GM19238 (cell line): ENCODE data around the gene POTEI.
"Not testable (repeated sequence)": the region's sequence is repeated elsewhere in the genome, so short reads cannot be mapped to it uniquely, and the experiment has no call there.

Source experiments
- DNase-seq: peaks from one replicate; pipeline ENCODE4 v3.0.0; 2011; ENCODE audit warnings: low spot score; ENCODE audit not compliant: insufficient read length

Gene POTEI

DNA sequence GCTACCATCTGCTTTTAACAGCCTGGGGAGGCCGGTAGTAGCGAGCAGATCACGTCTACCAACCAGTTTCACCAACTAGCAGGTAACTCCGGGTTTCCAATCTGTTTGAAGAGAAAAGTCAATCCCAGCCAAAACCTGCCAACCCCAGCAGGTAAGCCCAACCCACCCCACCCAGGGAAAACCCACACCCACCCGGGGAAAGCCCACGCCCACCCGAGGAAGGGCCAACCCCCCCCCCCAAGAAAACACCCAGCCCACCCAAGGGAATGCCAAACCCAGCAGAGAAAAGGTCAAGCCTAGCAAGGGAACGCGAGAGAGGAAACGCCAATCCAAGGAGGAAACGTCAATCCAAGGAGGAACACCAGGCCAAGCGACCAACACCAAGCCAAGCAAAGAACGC lies at the start of gene POTEI:
Gene POTEI, minus strand, starts transcription at position 101 of the 400 bp plus-strand sequence. Its CDS starts 93 bp downstream, at position 8.
- DNase-seq = not testable (repeated sequence)

- DNase-seq = not testable (repeated sequence)
Measured at GRCh38 chr2:130556441-130556840, 47.3 kb upstream of the POTEI start.

GRCh38 chr2:130554178-130554577 lies 45.0 kb upstream of the POTEI start:
- DNase-seq = not testable (repeated sequence)

GRCh38 chr2:130549475-130549874 lies 40.3 kb upstream of the POTEI start:
- DNase-seq = not testable (repeated sequence)

- DNase-seq = not testable (repeated sequence)
Measured at GRCh38 chr2:130548418-130548817, 39.3 kb upstream of the POTEI start.

- not testable (repeated sequence) for DNase-seq
Measured at GRCh38 chr2:130544978-130545377, 35.9 kb upstream of the POTEI start.

- DNase-seq = not testable (repeated sequence)
Measured at GRCh38 chr2:130543785-130544528, 34.8 kb upstream of the POTEI start.

DNA sequence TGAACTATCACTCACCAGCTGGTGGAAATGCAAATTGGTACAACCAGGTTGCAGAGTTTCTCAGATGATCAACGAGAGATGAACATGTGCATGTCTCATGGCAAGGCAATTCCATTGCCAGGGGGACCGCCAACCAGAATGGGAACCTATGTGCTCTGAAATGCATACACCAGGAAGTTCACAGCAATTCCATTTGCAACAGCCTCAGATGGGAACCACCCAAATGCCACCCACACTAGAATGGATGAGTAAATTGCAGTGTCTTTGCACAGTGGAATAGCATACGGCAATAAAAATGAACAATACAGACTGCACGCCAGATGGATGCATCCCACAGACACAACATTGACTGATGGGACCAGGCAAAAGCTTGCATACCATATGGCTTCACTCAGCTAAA lies 33.7 kb upstream of the POTEI start:
- not testable (repeated sequence) for DNase-seq

GRCh38 chr2:130538271-130538670 lies 29.1 kb upstream of the POTEI start:
- DNase-seq = not testable (repeated sequence)

- not testable (repeated sequence) for DNase-seq
Measured at GRCh38 chr2:130536654-130537053, 27.5 kb upstream of the POTEI start.

GRCh38 chr2:130531672-130532071 lies 22.5 kb upstream of the POTEI start:
- not testable (repeated sequence) for DNase-seq

GRCh38 chr2:130531225-130531624 lies 22.1 kb upstream of the POTEI start:
- DNase-seq = not testable (repeated sequence)

- DNase-seq = not testable (repeated sequence)
Measured at GRCh38 chr2:130530212-130530611, 21.1 kb upstream of the POTEI start.

GRCh38 chr2:130529545-130529944 lies 20.4 kb upstream of the POTEI start:
- DNase-seq = not testable (repeated sequence)

- not testable (repeated sequence) for DNase-seq
Measured at GRCh38 chr2:130527365-130527967, 18.3 kb upstream of the POTEI start.

DNA sequence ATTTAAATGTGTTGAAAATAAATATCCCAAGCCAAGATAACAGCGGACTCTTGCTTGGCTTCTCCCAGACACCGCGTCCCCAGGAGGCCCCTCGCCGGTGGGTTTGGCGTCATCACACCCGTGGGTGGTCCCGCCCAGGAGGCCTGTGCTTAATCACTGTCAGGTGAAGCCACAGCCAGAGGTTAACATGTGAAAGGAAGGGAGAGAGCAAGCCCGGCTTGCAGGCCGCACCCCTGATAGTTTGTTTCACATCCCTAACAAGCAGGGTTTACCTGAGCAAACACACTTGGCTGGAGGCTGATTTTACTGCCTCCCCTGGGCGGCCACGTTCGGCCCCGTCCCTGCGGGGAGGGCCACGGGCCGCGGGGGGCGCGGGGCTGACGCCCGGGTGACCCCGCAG lies 13.3 kb upstream of the POTEI start:
- DNase-seq = not testable (repeated sequence)

DNA sequence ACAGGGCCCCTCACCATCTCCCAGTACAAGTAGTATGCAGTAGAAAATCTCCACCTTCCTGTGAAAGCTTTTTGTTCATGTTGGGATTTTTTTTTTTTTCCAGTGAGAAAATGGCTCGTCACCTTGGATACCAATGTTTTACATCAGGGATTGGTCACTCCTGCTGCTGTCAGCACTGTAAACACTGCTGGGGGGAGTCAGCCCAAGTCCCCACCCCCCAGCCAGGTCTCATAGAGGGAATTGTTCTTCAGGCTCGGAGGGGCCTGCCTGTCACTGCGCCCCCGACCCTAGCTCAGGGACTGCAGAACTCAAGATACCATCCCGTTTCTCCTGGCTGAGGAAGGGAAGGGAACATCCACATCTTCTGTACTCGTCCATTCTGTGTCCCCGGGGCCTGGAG lies 11.9 kb upstream of the POTEI start, which contains the start of gene CFC1B:
Gene CFC1B, plus strand, starts transcription at position 231 of the 400 bp plus-strand sequence. CDS start 263 bp downstream, outside the sequence.
- not testable (repeated sequence) for DNase-seq

- DNase-seq = not testable (repeated sequence)
Measured at GRCh38 chr2:130518516-130519106, 9.5 kb upstream of the POTEI start.

DNA sequence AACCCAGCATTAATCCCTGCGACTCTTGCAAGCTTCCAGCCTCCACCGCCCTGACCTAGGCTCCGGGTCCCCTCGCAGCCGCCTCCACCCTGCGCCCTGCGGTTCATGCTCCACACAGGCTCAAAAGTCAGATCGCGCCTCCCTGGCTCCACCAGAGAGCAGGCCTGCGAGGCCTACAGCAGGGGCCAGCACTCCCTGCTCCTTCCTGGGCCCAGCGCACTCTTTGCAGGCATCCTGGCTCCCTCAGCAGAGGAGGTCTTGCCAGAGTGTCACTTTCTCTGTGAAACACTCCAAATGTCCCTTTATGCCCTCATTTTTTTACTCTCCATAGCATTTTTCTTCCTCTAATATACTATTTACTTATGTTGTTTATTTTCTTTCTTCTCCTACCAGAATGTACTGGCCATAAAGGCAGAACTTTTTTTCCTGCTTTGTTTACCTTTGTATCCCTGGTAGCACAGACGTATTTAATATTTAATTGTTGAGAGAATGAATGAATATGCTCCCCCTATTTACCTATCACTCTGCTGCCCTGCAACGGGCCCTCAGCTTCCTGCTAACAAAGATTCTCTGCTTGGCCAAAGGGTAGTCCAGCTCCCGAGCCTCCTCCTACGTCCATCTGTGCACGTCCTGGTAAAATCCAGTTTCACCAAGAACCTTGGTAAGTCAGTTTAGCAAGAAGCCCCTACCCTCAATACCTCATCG lies 2.8 kb upstream of the POTEI start:
- DNase-seq = not testable (repeated sequence)

DNA sequence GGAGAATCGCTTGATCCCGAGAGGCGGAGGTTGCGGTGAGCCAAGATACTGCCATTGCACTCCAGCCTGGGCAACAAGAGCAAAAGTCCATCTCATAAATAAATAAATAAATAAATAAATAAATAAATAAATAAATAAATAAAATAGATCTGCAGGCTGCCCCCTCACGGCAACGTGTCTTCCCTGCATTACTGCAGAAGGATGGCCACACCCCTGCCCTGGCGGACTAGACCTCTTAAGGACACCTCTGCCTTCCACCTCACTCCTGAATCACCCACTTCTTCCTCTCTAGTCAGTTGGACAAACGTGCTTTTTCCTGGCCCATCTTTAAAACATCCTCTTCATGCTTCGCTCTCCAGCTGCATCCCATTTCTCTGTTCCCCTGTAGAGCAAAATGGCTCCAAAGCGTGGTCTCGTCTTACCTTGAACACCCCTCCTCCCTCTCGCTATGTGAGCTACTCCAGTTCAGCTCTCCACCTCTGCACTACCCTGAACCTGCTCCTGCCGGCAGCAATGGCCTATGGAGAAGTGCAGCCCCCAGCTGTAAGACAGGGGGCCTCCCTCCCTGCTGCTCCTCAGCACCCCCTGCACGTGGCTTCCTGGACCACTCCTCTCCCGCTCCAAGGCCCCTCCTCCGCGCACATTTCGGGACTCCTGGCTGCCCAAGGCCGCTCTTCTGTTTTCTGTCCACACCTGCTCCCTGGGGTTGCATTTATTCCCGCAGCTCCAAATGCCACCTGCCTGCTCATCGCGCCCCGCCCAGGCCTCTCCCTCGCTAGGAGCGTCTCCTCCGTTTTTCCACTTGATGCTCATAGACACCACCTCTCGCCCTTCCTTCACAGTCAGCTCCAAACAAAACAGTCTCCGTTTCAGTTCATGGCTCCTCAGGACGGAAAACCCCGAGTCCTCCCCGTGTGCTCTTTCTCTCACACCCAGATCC lies 1.9 kb upstream of the POTEI start:
- not testable (repeated sequence) for DNase-seq
